OCI-LY1 (cell line): ENCODE data around the gene NBEA.

Experiments used
- H2AFZ ChIP-seq: fragments of 200-600 bp; sonication (generic), shearing (Covaris generic); 2 replicates; pipeline ENCODE4 v1.6.0; 2014; ENCODE audit warnings: antibody characterized with exemption, mild to moderate bottlenecking, low read length
- H3F3A ChIP-seq: fragments of 200-600 bp; sonication (generic), shearing (Covaris generic); 2 replicates; pipeline ENCODE4 v1.6.0; 2014; ENCODE audit warnings: mild to moderate bottlenecking, antibody characterized with exemption, low read length, moderate library complexity; ENCODE audit not compliant: insufficient read depth
- H3K27ac ChIP-seq: fragments of 200-600 bp; sonication (generic); 2 replicates; pipeline ENCODE4 v1.5.1; 2014; ENCODE audit warnings: low read length, mixed run types, mild to moderate bottlenecking, low read depth; ENCODE audit not compliant: poor library complexity, severe bottlenecking
- H3K27me3 ChIP-seq: fragments of 200-600 bp; sonication (generic); 2 replicates; pipeline ENCODE4 v1.6.0; 2014; ENCODE audit warnings: antibody characterized with exemption, mild to moderate bottlenecking, low read length, moderate library complexity; ENCODE audit not compliant: insufficient read depth
- H3K36me3 ChIP-seq: fragments of 200-600 bp; sonication (generic); 2 replicates; pipeline ENCODE4 v1.6.1; 2014; ENCODE audit warnings: mild to moderate bottlenecking, antibody characterized with exemption, low read length, moderate library complexity, mixed read lengths; ENCODE audit not compliant: insufficient read depth
- H3K4me1 ChIP-seq: fragments of 200-600 bp; sonication (generic); 2 replicates; pipeline ENCODE4 v1.5.1; 2014; ENCODE audit warnings: mild to moderate bottlenecking, low read length, moderate library complexity; ENCODE audit not compliant: insufficient read depth, severe bottlenecking
- H3K4me2 ChIP-seq: fragments of 200-600 bp; sonication (generic), shearing (Covaris generic); 2 replicates; pipeline ENCODE4 v1.6.1; 2014; ENCODE audit warnings: low read length
- H3K4me3 ChIP-seq: fragments of 200-600 bp; sonication (generic); 2 replicates; pipeline ENCODE4 v1.5.1; 2014; ENCODE audit warnings: low read length, low read depth, mild to moderate bottlenecking, mixed read lengths; ENCODE audit not compliant: poor library complexity, severe bottlenecking
- H3K79me2 ChIP-seq: fragments of 200-600 bp; shearing (Covaris generic); 2 replicates; pipeline ENCODE4 v1.6.1; 2016; ENCODE audit warnings: mixed run types, low read length, mixed read lengths; ENCODE audit not compliant: insufficient read depth
- H3K9ac ChIP-seq: fragments of 200-600 bp; sonication (generic), shearing (Covaris generic); 2 replicates; pipeline ENCODE4 v1.6.1; 2014; ENCODE audit warnings: mild to moderate bottlenecking, low read length, mixed read lengths
- H3K9me2 ChIP-seq: fragments of 200-600 bp; sonication (generic), shearing (Covaris generic); 2 replicates; pipeline ENCODE4 v1.6.1; 2014; ENCODE audit warnings: low read depth, mild to moderate bottlenecking, low read length, mixed read lengths
- H3K9me3 ChIP-seq: fragments of 200-600 bp; shearing (Covaris generic); 2 replicates; pipeline ENCODE4 v1.6.1; 2014; ENCODE audit warnings: low read length, mixed read lengths
- H4K20me1 ChIP-seq: fragments of 200-600 bp; sonication (generic), shearing (Covaris generic); 2 replicates; pipeline ENCODE4 v1.6.0; 2016; ENCODE audit warnings: mild to moderate bottlenecking, low read length; ENCODE audit not compliant: insufficient read depth
- CTCF ChIP-seq: fragments of 200-600 bp; sonication (generic), shearing (Covaris generic); IDR thresholded peaks from 2 replicates; pipeline ENCODE4 v1.5.1; 2017; ENCODE audit warnings: mild to moderate bottlenecking, antibody characterized with exemption, low read length, moderate library complexity, mixed read lengths
- EZH2 ChIP-seq: fragments of 200-600 bp; sonication (generic), shearing (Covaris generic); IDR thresholded peaks from 2 replicates; pipeline ENCODE4 v1.8.0; 2017; ENCODE audit warnings: borderline replicate concordance, mixed run types, mild to moderate bottlenecking, antibody characterized with exemption, low read length, moderate library complexity, mixed read lengths

The NBEA gene

GRCh38 chr13:35179920-35180663 lies 238.0 kb downstream of the NBEA start:
- no peaks in the 10 kb centered on the region for H3K4me1 ChIP-seq
- no peak overlapping the region for H3K27ac ChIP-seq
- no peak overlapping the region for H3K4me3 ChIP-seq
- no peaks in the 10 kb centered on the region for H4K20me1 ChIP-seq
- no peaks in the 10 kb centered on the region for H3K36me3 ChIP-seq
- H3K27me3 ChIP-seq, result no peaks in the 10 kb centered on the region
- TF ChIP-seq EZH2 (no peak), CTCF (no peak)
- H2AFZ ChIP-seq, result no peak overlapping the region
- no peaks in the 10 kb centered on the region for H3F3A ChIP-seq
- no peaks in the 10 kb centered on the region for H3K79me2 ChIP-seq
- H3K9ac ChIP-seq, result no peak overlapping the region
- H3K4me2 ChIP-seq, result no peak overlapping the region
- H3K9me3 ChIP-seq, result no peaks in the 10 kb centered on the region
- no peaks in the 10 kb centered on the region for H3K9me2 ChIP-seq

GRCh38 chr13:35190241-35190640 lies 248.2 kb downstream of the NBEA start:
- no peaks in the 10 kb centered on the region for H3F3A ChIP-seq
- H3K79me2 ChIP-seq, result no peaks in the 10 kb centered on the region
- H3K9me2 ChIP-seq, result no peaks in the 10 kb centered on the region
- no peak overlapping the region for H3K9ac ChIP-seq
- H3K4me3 ChIP-seq, result no peak overlapping the region
- H2AFZ ChIP-seq, result no peak overlapping the region
- H3K4me2 ChIP-seq, result no peak overlapping the region
- H4K20me1 ChIP-seq, result no peaks in the 10 kb centered on the region
- TF ChIP-seq EZH2, result no peak
- no peak for TF ChIP-seq CTCF
- H3K27ac ChIP-seq, result no peak overlapping the region
- no peaks in the 10 kb centered on the region for H3K4me1 ChIP-seq
- H3K27me3 ChIP-seq, result no peaks in the 10 kb centered on the region
- H3K36me3 ChIP-seq, result peaks cover 4% of the 10 kb centered on the region; the same call in 1 of the 2 replicates
- no peaks in the 10 kb centered on the region for H3K9me3 ChIP-seq

- Histone ChIP-seq H3F3A (no peaks in the 10 kb centered on the region), H3K79me2 (no peaks in the 10 kb centered on the region), H4K20me1 (no peaks in the 10 kb centered on the region), H3K4me3 (no peak overlapping the region), H3K9me3 (no peaks in the 10 kb centered on the region), H3K9me2 (no peaks in the 10 kb centered on the region), H3K27me3 (no peaks in the 10 kb centered on the region), H3K9ac (no peak overlapping the region), H3K4me1 (no peaks in the 10 kb centered on the region), H2AFZ (no peak overlapping the region), H3K4me2 (no peak overlapping the region), H3K36me3 (peaks cover 4% of the 10 kb centered on the region; the same call in 1 of the 2 replicates), H3K27ac (no peak overlapping the region)
- TF ChIP-seq CTCF (no peak), EZH2 (no peak)
These were observed 249.8 kb downstream of the NBEA start for GRCh38 chr13:35191883-35192282.
